Dermis microvascular lymphatic vessel endothelial cell (primary cell): Measurements from ENCODE around the gene ANKRD23. TPM values are rescaled to one million over a fixed set of nuclear protein-coding genes. Genes with fewer than 3 reads are reported as not detected.

Experiments used
- DNase-seq, 2 donors: peaks; one replicate each; pipeline versions ENCODE4 v3.0.0 to v3.0.0-alpha.2; 2010; ENCODE audit warnings: low read depth in 2 of 2
- total RNA-seq: library from RNA; depleted of rRNA; stranded (reverse); fragments of >200 nt; gene quantifications from 2 replicates; pipeline ENCODE4 v1.2.1, GENCODE V29; 2014

ANKRD23 gene
- total RNA-seq, 1 donor from 2014 or later, result 0.51 TPM

- no peak for DNase-seq
Measured at GRCh38 chr2:96839875-96840850, 3.7 kb downstream of the ANKRD23 start.

- no peak for DNase-seq
Measured at GRCh38 chr2:96839293-96839874, 4.4 kb downstream of the ANKRD23 start.

- DNase-seq, result no peak
Measured at GRCh38 chr2:96838345-96839292, 5.2 kb downstream of the ANKRD23 start.

GRCh38 chr2:96837575-96837974, 6.2 kb downstream of the ANKRD23 start:
- DNase-seq, result no peak

- DNase-seq, result no peak
Measured at GRCh38 chr2:96835830-96836229, 8.0 kb downstream of the ANKRD23 start.

- DNase-seq, result no peak
Measured at GRCh38 chr2:96832754-96833507, 10.9 kb downstream of the ANKRD23 start.

GRCh38 chr2:96832408-96832753, 11.4 kb downstream of the ANKRD23 start:
- no peak for DNase-seq

- DNase-seq, result no peak
Measured at GRCh38 chr2:96831679-96832078, 12.1 kb downstream of the ANKRD23 start.

- no peak for DNase-seq
Measured at GRCh38 chr2:96830044-96830562, 13.7 kb downstream of the ANKRD23 start.

- no peak for DNase-seq
Measured at GRCh38 chr2:96828874-96829273, 14.9 kb downstream of the ANKRD23 start.

- DNase-seq, result no peak
Measured at GRCh38 chr2:96828436-96828835, 15.4 kb downstream of the ANKRD23 start.

GRCh38 chr2:96826546-96827278, 17.1 kb downstream of the ANKRD23 start:
- DNase-seq, result no peak

- no peak for DNase-seq
Measured at GRCh38 chr2:96825057-96825456, 18.8 kb downstream of the ANKRD23 start.

- DNase-seq, result no peak
Measured at GRCh38 chr2:96824079-96824870, 19.5 kb downstream of the ANKRD23 start.

GRCh38 chr2:96823198-96823597, 20.6 kb downstream of the ANKRD23 start:
- no peak for DNase-seq

GRCh38 chr2:96822786-96823185, 21.0 kb downstream of the ANKRD23 start:
- no peak for DNase-seq

GRCh38 chr2:96821113-96821675, 22.6 kb downstream of the ANKRD23 start:
- no peak for DNase-seq

- no peak for DNase-seq
Measured at GRCh38 chr2:96819876-96820511, 23.8 kb downstream of the ANKRD23 start.
